ENCODE data around the gene TNFAIP8L3.

DNA sequence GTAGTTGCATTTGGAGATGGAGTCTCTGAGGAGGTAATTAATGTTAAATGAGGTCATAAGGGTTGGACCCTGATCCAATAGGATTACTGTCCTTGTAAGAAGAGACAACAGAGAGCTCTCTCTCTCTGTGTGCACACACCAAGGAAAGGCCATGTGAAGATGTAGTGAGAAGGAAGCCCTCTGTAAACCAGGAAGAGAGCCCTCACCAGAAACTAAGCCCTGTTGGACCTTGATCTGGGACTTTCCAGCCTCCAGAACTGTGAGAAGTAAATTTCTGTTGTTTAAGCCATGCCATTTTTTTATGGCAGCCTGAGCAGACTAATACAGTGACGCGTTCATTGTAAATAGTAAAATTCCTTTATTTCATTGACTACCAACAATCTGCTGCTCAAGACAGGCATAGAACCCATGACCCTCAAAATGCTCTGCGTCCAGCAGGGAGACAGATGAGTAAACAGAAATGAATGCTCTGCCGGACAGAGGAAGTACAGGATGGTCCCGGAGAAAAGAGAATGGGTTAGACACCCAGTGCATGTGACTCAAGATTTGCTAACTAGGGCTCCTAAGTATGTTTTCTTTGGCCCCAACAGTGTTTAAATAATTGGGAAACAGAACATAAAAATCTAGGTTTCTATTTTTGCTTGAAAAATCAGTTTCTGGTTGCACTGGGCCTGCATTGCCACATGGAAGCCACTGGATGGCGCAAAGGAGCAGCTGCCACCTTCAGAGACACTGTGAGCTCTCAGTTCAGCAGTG, 37.9 kb upstream of the TNFAIP8L3 start:
- TF ChIP-seq, protein P1, sequence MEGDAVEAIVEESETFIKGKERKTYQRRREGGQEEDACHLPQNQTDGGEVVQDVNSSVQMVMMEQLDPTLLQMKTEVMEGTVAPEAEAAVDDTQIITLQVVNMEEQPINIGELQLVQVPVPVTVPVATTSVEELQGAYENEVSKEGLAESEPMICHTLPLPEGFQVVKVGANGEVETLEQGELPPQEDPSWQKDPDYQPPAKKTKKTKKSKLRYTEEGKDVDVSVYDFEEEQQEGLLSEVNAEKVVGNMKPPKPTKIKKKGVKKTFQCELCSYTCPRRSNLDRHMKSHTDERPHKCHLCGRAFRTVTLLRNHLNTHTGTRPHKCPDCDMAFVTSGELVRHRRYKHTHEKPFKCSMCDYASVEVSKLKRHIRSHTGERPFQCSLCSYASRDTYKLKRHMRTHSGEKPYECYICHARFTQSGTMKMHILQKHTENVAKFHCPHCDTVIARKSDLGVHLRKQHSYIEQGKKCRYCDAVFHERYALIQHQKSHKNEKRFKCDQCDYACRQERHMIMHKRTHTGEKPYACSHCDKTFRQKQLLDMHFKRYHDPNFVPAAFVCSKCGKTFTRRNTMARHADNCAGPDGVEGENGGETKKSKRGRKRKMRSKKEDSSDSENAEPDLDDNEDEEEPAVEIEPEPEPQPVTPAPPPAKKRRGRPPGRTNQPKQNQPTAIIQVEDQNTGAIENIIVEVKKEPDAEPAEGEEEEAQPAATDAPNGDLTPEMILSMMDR (conservative IDR thresholded peaks at IDR 0.05; ENCODE audit: low read length) = peak; percentile 96
- TF ChIP-seq EZH2phosphoT487 (IDR thresholded peaks at IDR 0.05; ENCODE audit: borderline replicate concordance) = no peak

Data from Loucy (cell line).